ENCODE measurements around the gene TRPM3.

Gene TRPM3

DNA sequence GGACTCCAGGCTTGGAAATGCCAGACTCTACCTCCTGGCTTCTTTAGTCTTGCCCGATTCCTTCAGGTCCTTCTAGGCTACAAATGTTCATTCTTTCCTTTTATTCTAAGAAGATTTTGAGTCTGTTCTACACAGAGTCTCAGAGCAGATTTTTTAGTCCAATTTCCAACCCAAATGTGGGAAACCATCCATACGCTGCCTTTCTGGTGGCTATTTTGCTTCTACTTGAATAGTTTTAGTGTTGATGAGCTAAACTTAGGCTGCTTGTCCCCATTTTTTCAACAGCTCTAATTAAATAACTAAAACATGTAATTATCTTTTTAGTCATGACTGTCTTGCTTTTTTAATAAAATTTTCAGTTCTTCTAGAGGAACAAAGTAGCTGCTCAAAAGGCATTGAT is 594.5 kb downstream of the TRPM3 start:
- Histone ChIP-seq H3K4me1 (ENCODE audit: control insufficient read depth, low read depth, low read length) (no peaks in the 10 kb centered on the region), H3K27ac (ENCODE audit: low read length) (no peak overlapping the region), H3K4me3 (ENCODE audit: low read length) (no peak overlapping the region), H3K9me3 (ENCODE audit: control insufficient read depth, low read depth, low read length) (no peaks in the 10 kb centered on the region), H3K27me3 (ENCODE audit: control insufficient read depth, insufficient read depth, low read length) (no peaks in the 10 kb centered on the region), H3K9ac (ENCODE audit: low read length) (no peak overlapping the region), H3K36me3 (ENCODE audit: control insufficient read depth, low read depth, low read length) (no peaks in the 10 kb centered on the region)

DNA sequence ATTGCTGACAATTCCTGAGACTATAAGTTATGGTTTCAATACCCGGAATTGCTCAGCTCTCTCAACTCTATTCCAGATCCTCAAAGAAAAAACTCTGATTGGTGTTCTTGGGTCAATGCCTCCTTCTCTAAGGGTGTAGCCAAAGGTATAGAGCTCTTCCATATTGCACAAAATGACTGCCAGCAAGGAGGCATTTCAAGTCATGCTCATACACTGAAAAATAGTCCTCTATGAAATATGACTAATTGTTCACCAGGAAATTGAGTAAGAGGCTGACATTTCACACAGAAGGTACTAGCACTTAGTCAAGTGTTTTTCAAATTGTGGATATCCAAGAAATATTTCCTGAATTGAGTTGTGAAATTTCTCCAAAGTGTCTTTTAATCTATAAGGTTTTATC is 595.9 kb downstream of the TRPM3 start:
- Histone ChIP-seq H3K27me3 (ENCODE audit: control insufficient read depth, insufficient read depth, low read length) (no peaks in the 10 kb centered on the region), H3K27ac (ENCODE audit: low read length) (no peak overlapping the region), H3K9me3 (ENCODE audit: control insufficient read depth, low read depth, low read length) (no peaks in the 10 kb centered on the region), H3K4me3 (ENCODE audit: low read length) (no peak overlapping the region), H3K9ac (ENCODE audit: low read length) (no peak overlapping the region), H3K4me1 (ENCODE audit: control insufficient read depth, low read depth, low read length) (no peaks in the 10 kb centered on the region), H3K36me3 (ENCODE audit: control insufficient read depth, low read depth, low read length) (no peaks in the 10 kb centered on the region)

DNA sequence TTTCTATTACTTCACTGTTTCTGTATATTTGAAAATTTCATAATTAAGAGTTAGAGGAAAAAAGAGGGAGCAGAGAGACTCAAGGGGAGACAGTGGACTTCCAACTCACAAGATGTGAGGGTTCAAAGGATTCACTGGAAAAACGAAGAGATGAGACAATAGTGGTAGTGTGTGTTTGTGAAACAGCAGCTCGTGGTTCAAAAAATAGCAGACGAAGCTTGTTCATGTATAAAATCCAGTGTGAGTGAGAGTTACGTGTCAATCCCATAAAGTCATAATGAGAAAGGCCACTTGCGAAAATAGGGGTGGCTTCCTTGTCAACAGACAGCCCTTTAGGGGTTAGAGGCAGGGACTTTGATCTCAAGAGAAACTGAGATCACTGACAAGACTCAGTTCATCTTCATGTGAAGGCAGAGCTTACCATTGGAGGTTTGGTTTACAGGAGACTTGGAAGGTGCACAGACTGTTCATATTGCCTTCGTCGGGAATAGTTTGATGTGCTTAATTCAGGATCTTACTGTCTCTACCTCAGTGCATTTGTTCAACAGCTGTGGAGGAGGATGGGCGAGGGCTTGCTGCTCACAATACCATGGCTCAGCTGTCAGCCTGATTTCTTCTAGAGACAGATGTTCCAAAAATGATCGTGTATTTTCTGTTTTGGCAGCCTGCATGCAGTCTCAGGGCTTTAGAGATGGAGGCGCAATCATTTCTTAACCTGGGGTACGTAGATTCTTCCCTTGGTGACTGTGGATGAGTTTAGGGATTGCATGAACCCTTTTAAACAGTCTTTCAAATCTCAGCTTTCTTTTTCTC is 601.3 kb downstream of the TRPM3 start:
- H3K27me3 ChIP-seq (ENCODE audit: control insufficient read depth, insufficient read depth, low read length), result no peaks in the 10 kb centered on the region
- H3K9me3 ChIP-seq (ENCODE audit: control insufficient read depth, low read depth, low read length), result no peaks in the 10 kb centered on the region
- no peaks in the 10 kb centered on the region for H3K36me3 ChIP-seq (ENCODE audit: control insufficient read depth, low read depth, low read length)
- no peak overlapping the region for H3K4me3 ChIP-seq (ENCODE audit: low read length)
- H3K27ac ChIP-seq (ENCODE audit: low read length), result no peak overlapping the region
- no peaks in the 10 kb centered on the region for H3K4me1 ChIP-seq (ENCODE audit: control insufficient read depth, low read depth, low read length)
- no peak overlapping the region for H3K9ac ChIP-seq (ENCODE audit: low read length)

DNA sequence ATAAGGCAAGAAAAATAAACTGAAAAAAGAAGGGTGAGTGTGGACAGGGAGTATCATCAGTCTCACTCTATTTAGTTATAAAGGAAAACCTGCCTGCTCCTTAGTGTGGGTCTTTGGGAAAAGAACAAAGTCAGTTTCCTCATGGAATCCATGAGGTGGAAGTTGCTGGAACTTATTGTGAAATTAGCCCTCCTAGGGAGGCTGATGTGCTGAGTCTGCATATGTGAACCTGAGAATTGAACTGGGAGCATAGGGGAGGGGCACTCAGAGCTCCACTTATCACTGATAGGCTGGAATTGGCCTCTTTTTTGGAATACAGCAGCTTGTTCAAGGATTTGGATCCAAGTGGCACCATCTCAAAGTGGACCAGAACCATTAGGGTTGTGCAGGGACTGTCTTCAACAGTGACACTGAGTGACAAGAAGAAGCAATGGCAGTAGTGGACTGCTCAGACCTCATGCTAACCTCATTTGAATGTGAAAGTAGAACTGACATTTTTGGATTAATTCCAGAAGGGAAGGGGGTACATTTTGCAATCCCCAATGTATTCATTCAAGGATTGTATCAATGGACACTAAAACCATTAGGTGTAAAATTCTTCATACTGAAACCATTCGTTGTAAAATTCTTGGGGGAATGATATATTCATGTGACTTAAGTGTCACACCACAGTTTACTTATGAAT is 603.4 kb downstream of the TRPM3 start:
- H3K4me1 ChIP-seq (ENCODE audit: control insufficient read depth, low read depth, low read length), result no peaks in the 10 kb centered on the region
- no peak overlapping the region for H3K27ac ChIP-seq (ENCODE audit: low read length)
- no peak overlapping the region for H3K9ac ChIP-seq (ENCODE audit: low read length)
- H3K27me3 ChIP-seq (ENCODE audit: control insufficient read depth, insufficient read depth, low read length), result no peaks in the 10 kb centered on the region
- no peaks in the 10 kb centered on the region for H3K36me3 ChIP-seq (ENCODE audit: control insufficient read depth, low read depth, low read length)
- H3K4me3 ChIP-seq (ENCODE audit: low read length), result no peak overlapping the region
- no peaks in the 10 kb centered on the region for H3K9me3 ChIP-seq (ENCODE audit: control insufficient read depth, low read depth, low read length)

DNA sequence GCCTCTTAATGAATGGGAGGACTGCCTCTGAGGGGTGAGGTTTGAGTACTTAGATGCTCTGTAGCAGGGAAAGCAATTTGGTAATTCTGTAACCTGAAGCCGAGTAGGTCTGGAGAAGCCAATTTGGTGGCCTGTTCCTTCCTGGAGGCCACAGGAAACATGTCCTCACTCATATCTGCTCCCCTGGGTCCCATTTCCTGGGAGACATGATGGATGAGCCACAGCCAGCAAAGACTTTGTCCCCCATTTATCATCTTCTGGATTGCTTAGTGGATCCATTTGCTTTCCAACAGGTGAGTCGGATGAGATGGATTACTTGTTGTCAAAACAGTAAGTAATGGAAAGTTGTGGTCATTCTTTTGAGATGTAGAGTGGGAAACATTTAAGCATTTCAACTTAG is 607.1 kb downstream of the TRPM3 start:
- Histone ChIP-seq H3K27ac (ENCODE audit: low read length) (no peak overlapping the region), H3K4me3 (ENCODE audit: low read length) (no peak overlapping the region), H3K27me3 (ENCODE audit: control insufficient read depth, insufficient read depth, low read length) (no peaks in the 10 kb centered on the region), H3K9ac (ENCODE audit: low read length) (no peak overlapping the region), H3K4me1 (ENCODE audit: control insufficient read depth, low read depth, low read length) (no peaks in the 10 kb centered on the region), H3K36me3 (ENCODE audit: control insufficient read depth, low read depth, low read length) (no peaks in the 10 kb centered on the region), H3K9me3 (ENCODE audit: control insufficient read depth, low read depth, low read length) (peaks cover 5% of the 10 kb centered on the region)

DNA sequence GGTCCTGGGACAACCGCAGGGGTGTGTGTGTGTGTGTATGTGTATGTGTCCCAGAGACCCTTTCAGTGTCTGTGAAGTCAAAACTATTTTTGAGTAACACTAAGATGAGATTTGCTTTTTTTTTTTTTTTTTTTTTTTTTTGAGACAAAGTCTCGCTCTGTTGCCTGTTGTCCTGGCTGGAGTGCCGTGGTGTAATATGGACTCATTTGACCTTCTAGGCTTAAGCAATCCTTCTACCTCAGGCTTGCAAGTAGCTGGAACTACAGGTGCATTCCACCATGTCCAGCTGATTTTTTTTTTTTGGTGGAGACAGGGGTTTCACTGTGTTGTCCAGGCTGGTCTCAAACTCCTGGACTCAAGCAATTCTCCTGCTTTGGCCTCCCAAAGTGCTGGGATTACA is 609.6 kb downstream of the TRPM3 start:
- Histone ChIP-seq H3K27me3 (ENCODE audit: control insufficient read depth, insufficient read depth, low read length) (no peaks in the 10 kb centered on the region), H3K9me3 (ENCODE audit: control insufficient read depth, low read depth, low read length) (peaks cover 5% of the 10 kb centered on the region), H3K9ac (ENCODE audit: low read length) (no peak overlapping the region), H3K4me3 (ENCODE audit: low read length) (no peak overlapping the region), H3K4me1 (ENCODE audit: control insufficient read depth, low read depth, low read length) (no peaks in the 10 kb centered on the region), H3K36me3 (ENCODE audit: control insufficient read depth, low read depth, low read length) (no peaks in the 10 kb centered on the region), H3K27ac (ENCODE audit: low read length) (no peak overlapping the region)

DNA sequence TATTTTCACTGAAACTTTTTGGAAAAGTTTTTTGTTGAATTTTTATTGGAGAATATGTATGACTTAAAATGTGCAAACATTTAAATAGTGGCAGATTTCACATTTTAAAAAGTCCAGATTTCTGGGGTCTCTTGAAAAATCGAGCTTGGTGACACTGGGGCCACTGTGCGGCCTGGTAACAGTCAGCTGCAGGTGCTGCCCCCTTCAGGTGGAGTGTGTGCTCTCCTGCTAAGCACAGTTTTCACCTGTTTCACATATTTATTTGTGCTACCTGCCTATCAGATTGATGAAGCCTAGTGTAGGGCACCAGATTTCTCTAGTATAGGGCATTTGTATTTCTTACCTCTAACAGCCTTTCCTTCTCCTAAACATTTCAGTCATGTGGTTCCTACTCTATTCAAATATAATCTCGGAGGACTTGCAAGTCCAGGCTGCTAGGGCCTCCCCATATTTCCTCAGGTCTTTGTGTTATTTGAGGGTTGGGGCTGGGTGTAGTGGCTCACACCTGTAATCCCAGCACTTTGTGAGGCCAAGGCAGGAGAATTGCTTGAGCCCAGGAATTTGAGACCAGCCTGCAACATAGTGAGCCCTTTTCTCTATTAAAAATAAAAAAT is 611.2 kb downstream of the TRPM3 start:
- peaks cover 5% of the 10 kb centered on the region for H3K9me3 ChIP-seq (ENCODE audit: control insufficient read depth, low read depth, low read length)
- H3K27ac ChIP-seq (ENCODE audit: low read length), result no peak overlapping the region

DNA sequence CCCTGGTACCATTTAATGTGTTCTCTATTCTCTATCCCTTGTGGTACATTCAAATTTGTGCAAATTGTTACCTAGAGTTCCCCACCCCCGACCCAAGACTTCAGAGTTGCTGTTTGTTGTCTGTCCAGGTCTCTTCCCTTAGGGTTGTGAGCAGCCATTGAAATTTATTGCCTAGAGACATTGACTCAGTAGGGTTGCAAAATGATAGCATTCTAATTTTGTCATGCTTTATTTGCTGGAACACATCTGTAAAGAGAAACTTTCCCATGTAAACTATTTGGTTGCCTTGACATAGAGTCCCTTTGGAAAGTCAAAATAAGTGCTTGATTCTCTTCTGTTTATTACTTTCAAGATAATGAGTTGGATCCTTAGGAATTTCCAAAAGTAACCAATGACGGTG is 615.3 kb downstream of the TRPM3 start:
- H3K9me3 ChIP-seq (ENCODE audit: control insufficient read depth, low read depth, low read length), result peaks cover 5% of the 10 kb centered on the region
- H3K36me3 ChIP-seq (ENCODE audit: control insufficient read depth, low read depth, low read length), result no peaks in the 10 kb centered on the region
- H3K27me3 ChIP-seq (ENCODE audit: control insufficient read depth, insufficient read depth, low read length), result no peaks in the 10 kb centered on the region
- H3K4me1 ChIP-seq (ENCODE audit: control insufficient read depth, low read depth, low read length), result no peaks in the 10 kb centered on the region
- H3K27ac ChIP-seq (ENCODE audit: low read length), result no peak overlapping the region
- H3K4me3 ChIP-seq (ENCODE audit: low read length), result no peak overlapping the region
- H3K9ac ChIP-seq (ENCODE audit: low read length), result no peak overlapping the region

More for the DNA sequence above, 611.2 kb downstream of the TRPM3 start:
- no peaks in the 10 kb centered on the region for H3K27me3 ChIP-seq (ENCODE audit: control insufficient read depth, insufficient read depth, low read length)
- no peak overlapping the region for H3K9ac ChIP-seq (ENCODE audit: low read length)
- H3K4me1 ChIP-seq (ENCODE audit: control insufficient read depth, low read depth, low read length), result no peaks in the 10 kb centered on the region
- no peak overlapping the region for H3K4me3 ChIP-seq (ENCODE audit: low read length)
- no peaks in the 10 kb centered on the region for H3K36me3 ChIP-seq (ENCODE audit: control insufficient read depth, low read depth, low read length)

DNA sequence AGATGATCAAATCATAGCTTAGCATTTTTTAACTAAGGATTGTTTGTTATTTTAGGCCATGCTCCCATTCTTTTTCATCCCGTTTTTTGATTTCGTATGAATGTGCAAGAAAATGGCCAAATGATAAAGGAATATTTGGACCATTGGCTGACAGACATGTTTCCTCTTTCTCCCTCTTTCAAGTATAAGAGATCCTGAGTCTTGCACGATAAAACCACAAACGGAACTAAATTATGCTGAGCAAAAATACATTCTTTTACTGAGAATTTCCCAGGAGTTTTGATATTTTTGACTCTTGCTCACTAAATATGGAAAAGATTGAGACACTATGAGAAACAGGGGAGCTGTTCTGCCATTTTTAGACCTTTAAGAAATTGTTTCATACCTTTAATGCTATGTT is 616.6 kb downstream of the TRPM3 start:
- no peaks in the 10 kb centered on the region for H3K4me1 ChIP-seq (ENCODE audit: control insufficient read depth, low read depth, low read length)
- no peaks in the 10 kb centered on the region for H3K27me3 ChIP-seq (ENCODE audit: control insufficient read depth, insufficient read depth, low read length)

DNA sequence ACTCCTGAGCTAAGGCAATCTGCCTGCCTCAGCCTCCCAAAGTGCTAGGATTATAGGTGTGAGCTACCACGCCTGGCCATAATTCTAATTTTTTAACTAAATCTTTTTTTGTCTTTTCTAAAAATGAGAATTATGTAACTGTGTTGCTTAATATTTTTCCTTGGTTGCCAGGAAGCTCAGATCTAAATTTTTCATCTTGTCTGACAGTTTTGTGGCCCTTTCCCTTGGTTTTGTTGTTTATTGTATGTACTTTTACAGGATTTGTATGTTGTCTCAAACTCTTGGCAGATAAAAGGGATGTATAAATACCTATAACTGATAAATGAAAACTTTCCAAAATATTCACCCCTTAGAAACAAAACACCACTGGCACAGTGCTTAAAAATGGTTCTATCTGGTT is 618.7 kb downstream of the TRPM3 start:
- H3K9me3 ChIP-seq (ENCODE audit: control insufficient read depth, low read depth, low read length), result no peaks in the 10 kb centered on the region

More for the DNA sequence above, 616.6 kb downstream of the TRPM3 start:
- H3K27ac ChIP-seq (ENCODE audit: low read length), result no peak overlapping the region
- peaks cover 3% of the 10 kb centered on the region for H3K9me3 ChIP-seq (ENCODE audit: control insufficient read depth, low read depth, low read length)
- H3K36me3 ChIP-seq (ENCODE audit: control insufficient read depth, low read depth, low read length), result no peaks in the 10 kb centered on the region
- H3K4me3 ChIP-seq (ENCODE audit: low read length), result no peak overlapping the region
- no peak overlapping the region for H3K9ac ChIP-seq (ENCODE audit: low read length)

DNA sequence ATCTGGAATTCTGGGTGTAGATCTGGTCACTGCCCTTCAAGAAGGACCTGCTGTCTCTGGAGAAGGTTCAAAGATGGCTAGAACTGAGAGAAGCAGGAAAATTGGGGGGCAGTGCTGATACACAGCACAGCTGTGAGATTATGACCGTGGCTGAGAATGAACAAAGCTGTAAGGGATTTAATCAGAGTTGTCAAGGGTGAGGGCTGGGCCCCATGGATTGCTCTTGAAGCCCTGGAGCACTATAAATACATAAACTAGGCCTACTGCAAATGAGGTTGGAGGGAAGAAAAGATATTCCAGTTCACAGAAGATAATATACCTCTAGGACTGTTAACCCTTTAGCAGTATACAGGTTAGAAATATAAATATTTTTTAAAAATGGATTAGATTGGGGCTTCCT is 620.6 kb downstream of the TRPM3 start:
- no peaks in the 10 kb centered on the region for H3K27me3 ChIP-seq (ENCODE audit: control insufficient read depth, insufficient read depth, low read length)
- H3K4me3 ChIP-seq (ENCODE audit: low read length), result no peak overlapping the region
- no peak overlapping the region for H3K27ac ChIP-seq (ENCODE audit: low read length)
- H3K36me3 ChIP-seq (ENCODE audit: control insufficient read depth, low read depth, low read length), result no peaks in the 10 kb centered on the region
- no peaks in the 10 kb centered on the region for H3K9me3 ChIP-seq (ENCODE audit: control insufficient read depth, low read depth, low read length)
- H3K4me1 ChIP-seq (ENCODE audit: control insufficient read depth, low read depth, low read length), result no peaks in the 10 kb centered on the region
- no peak overlapping the region for H3K9ac ChIP-seq (ENCODE audit: low read length)

More for the DNA sequence above, 618.7 kb downstream of the TRPM3 start:
- no peak overlapping the region for H3K27ac ChIP-seq (ENCODE audit: low read length)
- H3K9ac ChIP-seq (ENCODE audit: low read length), result no peak overlapping the region
- no peaks in the 10 kb centered on the region for H3K36me3 ChIP-seq (ENCODE audit: control insufficient read depth, low read depth, low read length)
- no peak overlapping the region for H3K4me3 ChIP-seq (ENCODE audit: low read length)
- H3K27me3 ChIP-seq (ENCODE audit: control insufficient read depth, insufficient read depth, low read length), result no peaks in the 10 kb centered on the region
- no peaks in the 10 kb centered on the region for H3K4me1 ChIP-seq (ENCODE audit: control insufficient read depth, low read depth, low read length)
